ELR (cell line): ENCODE measurements around the gene CRACR2A.
A peak's percentile ranks its signal among the peaks of the same experiment; 100 is the strongest.

ENCODE experiments used
- DNase-seq: peaks from one replicate; pipeline ENCODE4 v3.0.0-alpha.2; 2015; ENCODE audit warnings: low read depth

Gene CRACR2A

DNA sequence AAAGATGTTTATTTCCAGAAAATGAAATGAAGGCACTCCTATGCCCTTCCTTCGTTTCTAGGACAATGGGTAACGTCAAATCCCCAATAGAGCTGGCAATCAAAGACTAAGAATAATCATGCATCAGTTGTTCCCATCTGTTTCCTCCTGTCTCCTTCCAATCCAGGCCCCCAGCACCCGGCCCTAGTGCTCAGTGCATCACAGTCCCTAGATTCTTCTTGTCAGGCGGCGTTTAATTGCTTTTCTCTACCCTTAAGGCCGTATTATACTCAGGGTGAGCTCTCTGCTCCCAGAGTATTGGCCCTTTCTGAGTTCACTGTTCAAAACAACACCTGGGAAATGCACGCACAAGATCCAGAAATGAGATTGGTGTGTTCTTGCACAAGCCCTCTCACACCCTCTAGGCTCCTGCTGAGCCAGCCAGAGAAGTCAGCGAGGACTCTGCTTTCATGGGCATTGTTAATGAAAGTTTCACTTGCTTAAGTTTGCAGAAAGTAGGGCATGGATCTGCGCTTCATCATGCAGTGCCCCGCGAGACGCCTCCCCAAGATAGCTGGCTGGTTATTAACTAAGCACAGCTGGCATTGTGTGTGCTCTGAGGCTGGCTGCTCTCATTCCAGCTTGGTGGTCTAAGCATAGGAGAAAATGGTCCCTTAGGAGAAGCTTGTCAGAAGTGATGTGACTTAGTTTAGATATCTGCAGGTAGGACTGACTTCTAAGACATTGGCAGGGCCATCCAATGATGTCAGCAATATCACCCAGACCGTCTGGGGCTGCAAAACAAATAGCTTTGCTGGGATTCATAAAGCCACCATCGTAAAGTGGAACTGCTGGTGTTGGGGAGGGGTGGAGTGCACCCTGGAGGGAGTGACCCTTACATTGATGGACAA is 28.7 kb downstream of the CRACR2A start:
- DNase-seq, result no peak

DNA sequence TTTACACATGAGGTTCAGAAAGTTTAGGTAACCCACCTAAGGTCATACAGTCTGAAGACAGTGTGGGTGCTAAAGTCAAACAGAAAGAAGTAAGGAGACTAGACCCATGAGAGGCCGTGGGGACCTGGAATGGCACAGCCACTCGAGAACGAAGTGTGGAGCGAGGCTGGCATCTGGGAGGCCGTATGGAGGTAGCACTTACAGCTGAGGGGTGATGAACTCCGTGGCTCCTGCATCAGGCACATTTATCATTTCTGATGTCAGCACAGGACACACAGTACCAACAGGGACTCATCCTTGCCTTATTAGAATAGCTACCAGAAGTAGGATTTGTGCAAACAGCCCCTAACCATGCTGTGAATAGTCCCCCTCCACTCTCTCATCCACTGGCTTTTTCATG is 30.5 kb downstream of the CRACR2A start:
- no peak for DNase-seq

- no peak for DNase-seq
Measured at GRCh38 chr12:3720772-3721171, 32.1 kb downstream of the CRACR2A start.

DNA sequence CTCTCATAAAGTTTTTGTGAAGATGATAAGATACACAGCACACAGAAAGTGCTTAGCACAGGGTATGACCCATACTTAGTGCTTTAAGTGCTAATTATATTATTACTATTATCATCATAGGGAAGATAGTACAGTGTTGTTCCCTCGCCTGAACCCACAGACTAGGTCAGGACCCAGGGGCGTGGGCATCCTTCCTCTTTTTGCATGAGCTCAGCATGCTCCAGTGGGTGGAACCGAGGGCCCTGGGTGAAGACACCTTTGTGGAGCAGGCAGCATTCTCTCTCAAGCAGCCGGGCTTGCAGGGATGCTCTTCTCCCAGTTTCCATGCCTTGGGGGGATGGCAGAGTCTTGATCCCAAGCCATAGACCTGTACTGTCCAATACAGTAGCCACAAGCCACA is 34.8 kb downstream of the CRACR2A start:
- no peak for DNase-seq

- no peak for DNase-seq
Measured at GRCh38 chr12:3717283-3717898, 35.5 kb downstream of the CRACR2A start.

GRCh38 chr12:3715999-3716398 is 36.9 kb downstream of the CRACR2A start:
- DNase-seq, result no peak

DNA sequence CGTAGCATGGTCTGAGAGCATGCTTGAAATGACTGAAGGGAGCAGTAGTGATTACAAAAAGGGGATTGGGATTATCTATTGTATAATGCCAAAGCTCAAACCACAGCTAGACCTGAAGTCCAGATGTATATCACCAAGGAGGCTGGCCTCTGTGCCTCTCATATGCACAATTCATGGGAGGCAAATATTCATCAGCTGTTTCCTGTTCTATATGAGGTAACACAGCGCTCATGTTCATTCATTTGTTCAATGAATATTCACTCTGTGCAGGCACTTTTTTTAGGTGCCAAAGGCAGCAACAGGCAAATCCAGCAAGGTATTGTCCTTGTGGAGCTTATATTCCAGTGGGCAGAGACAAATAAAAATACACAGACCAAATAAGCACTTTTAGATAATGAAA is 39.0 kb downstream of the CRACR2A start:
- DNase-seq, result no peak

DNA sequence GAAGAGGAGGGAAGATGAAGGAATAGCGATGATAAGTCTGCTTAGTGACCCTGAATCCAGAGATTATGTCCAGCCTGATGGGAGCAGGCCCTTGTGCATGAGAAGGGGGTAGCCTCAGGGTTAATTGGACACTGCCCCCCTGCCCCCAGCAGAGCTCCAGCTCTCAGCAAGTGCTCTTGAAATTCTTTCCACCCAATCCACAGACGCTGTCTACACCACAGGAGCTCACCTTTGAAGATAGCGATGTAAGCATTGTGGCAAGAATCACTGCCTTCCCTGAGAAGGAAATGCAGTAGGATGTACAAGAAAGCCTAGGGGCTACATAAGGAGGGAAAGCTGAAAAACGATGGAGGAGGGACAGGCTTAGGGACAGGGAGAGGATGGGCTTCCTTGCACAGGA is 39.4 kb downstream of the CRACR2A start:
- DNase-seq, result no peak

DNA sequence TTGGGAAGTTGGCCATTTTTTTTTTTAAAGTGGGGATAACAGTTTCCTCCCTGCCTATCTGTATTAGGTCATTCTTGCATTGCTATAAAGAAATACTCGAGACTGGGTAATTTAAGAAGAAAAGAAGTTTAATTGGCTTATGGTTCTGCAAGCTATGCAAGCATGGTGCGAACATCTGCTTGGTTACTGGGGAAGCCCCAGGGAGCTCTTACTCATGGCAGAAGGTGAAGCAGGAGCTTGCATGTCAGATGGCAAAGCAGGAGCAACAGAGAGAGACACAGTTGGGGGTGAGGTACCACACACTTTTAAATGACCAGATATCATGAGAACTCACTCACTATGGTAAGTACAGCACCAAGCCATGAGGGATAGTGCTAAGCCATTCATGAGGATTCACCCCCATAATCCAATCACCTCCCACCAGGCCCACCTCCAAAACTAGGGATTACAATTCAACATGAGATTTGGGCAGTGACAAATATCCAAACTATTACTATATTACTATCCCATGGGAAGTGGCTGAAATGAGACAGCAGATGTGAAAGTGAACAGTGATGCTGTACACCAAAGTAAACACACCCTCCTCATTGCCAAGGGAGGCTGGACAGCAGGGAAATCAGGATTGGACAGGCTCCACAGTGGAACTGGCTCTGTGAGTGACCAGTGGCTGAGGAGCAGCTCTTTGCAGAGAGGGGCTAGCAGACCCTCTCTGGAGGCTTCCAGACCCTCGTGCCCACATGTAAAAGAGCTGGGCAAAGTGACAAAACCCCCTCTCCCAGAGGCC is 40.5 kb downstream of the CRACR2A start:
- DNase-seq, result no peak

DNA sequence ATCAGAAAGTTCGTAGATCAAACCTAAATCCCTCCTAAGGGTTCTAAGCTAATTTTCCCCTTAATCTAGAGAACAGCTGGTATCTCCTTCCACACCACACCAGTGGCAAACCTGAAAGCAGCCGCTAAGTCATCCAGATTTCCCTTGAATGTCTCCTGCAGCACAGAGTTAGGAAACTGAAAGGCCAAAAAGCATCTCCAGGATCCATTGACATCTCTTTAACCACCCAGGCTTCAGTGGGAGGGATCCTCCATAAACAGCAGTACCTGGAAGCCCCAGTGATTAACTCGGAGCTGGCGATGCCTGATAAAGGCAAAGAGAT is 47.6 kb downstream of the CRACR2A start:
- no peak for DNase-seq

DNA sequence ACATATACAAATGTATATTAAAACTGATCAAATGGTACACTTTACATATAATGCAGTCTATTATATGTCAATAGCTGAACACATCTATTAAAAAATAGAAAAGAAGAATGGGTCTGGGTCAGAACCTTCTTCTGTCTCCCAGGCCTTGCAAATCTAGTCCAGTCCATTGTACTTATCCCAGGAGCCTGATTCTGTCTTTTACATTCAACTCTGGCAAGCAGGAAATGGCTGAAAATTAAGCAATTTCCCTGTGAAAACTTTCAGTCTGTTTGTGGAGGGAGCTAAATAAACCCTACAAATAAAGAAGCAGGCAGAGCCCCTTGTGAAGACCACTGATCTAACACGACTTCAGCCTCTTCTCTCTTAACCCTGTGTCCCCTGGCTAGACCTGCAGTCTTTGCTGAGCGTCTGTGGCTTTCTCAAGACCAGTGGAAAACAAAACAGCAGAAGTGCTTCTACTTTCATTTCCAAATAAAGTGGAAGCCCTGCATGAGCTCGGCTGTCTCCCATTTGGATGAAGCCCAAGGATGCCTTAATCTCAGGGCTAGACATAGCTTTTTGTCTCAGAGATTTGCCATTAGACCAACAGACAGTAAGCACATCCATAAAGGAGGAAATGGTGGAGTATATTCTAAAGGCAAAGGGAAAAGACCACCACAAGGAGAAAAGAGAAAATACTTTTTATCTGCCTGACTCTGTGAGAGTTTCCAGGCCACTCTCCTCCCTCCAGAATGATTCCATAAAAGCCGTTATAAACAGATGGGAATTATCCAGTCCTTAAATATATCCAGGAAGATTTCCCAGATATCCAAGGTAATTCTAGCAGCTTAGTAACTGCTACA is 48.2 kb downstream of the CRACR2A start:
- no peak for DNase-seq

DNA sequence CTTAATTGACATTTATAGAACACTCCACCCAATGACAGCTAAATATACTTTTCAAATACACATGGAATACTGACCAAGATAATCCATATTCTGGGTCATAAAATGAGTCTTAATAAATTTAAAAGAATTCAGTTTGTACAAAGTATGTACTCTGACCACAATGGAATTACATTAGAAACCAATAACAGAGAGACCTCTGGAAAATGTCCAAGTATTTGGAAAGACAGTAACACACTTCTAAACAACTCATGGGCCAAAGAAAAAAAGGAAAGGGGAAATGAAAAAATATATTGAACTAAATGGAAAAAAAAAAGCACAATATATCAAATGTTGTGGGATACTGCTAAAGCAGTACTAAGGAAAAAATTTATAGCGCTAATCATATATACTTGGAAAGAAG is 52.0 kb downstream of the CRACR2A start:
- peak; percentile 40 for DNase-seq

- peak; percentile 95 for DNase-seq
Measured at GRCh38 chr12:3698218-3698974, 54.5 kb downstream of the CRACR2A start.

- DNase-seq, result peak; percentile 6
Measured at GRCh38 chr12:3697311-3697870, 55.5 kb downstream of the CRACR2A start.

DNA sequence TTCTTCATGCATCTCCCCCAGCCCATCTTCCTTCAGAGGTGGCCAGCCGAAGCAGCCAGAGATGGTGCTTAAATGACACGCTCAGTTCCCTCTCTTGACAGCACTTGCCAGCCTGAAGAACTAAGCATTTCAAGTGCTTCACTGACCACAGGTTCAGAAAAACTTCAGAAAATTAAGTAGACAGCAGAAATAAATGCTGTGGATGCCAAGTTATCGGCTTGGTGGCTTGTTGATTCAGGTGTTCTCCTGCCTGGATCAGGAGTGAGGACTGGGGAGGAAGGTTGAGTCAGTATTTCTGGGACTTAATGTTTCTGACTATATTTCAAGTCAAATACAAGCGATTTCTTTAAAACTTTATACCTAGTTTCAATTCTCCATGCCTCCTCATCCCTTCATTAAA is 58.2 kb downstream of the CRACR2A start:
- DNase-seq, result no peak

DNA sequence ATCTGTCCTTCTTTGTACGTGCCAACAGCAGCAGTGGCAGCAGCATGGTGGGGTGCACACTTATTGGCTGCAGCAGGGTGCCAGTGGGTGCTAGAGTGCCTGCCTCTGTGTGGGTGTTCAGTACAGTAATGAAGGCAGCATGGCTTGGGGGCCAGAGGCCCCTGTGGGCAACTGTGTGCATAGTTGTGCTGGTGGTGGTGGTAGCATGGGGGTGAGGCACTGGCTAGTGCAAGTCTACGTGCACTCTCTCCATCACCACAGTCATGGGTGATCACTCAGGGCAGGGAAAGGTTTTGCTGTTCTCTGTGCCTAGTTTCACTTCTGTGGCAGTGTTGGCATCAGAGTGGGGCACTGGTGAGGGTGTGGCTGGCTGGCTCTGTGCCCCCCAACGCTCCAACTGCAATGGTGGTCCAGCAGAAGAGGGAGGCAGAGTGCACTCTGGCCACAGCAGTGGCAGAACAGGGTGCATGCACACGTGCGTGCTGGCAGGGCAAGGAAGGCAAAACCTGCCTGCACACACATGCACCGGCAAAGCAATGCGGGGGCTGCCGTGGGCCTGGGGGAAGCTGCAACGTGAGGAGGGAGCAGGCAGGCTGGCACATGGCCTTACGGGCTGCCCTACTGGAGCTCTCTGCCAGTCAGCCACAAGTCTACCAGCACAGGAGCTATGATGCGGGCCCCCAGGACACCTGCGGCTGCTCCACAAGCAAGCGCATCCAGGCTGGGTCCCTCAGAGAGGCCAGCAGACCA is 60.1 kb downstream of the CRACR2A start:
- DNase-seq, result no peak

DNA sequence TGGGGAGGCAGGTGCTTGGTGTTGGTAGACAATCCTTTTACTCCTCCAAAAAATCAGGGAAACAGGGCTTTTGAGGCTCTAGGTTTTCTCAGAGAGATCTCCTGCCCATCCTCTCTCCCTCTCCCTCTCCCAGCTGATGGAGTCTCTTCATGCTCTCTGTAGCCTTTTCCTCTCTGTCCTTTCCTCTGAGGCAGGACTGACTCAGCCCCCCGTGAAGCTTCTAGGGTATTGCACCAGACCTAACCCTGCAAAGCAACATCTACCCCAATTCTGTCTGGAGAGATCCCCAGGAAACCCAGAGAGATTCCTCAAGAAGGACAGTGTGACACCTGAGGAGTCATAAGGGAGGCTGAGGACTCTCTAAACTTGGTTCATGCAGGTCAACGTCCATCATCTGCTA is 66.4 kb downstream of the CRACR2A start:
- DNase-seq, result no peak

GRCh38 chr12:3685830-3686229 is 67.1 kb downstream of the CRACR2A start:
- DNase-seq, result no peak

DNA sequence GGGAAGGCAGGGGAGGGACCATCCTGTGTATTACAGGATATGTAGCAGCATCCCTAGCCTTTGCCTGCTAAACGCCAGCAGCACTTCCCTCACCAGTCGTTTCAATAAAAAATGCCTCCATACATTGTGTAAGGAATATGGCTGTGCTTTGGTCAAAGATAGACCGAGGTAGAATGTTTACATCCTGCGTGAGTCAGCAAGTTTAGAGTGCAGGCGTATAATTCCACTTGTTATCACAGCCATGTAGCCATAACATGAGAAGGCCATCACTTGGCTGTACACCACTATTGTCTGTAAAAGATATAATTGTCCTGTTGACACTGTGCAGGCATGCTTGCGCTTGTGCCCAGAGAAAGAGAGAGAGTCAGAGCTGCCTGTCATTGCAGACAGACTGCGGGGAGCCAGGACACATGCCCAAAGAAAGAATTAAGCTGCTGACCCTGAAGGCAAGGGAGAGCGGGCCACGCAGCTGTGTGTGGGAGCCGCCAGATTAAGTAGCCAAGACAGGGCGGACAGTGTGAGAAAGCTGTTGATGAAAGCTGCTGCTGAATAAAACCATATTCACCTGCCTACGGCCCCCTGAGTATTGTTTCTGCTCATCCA is 68.4 kb downstream of the CRACR2A start:
- DNase-seq, result no peak

GRCh38 chr12:3683670-3684069 is 69.2 kb downstream of the CRACR2A start:
- DNase-seq, result peak; percentile 53
